ENCODE results near the gene DNAH2.

GRCh38 chr17:7703584-7704479 lies 13.7 kb upstream of the DNAH2 start:
- TF ChIP-seq, protein P1, sequence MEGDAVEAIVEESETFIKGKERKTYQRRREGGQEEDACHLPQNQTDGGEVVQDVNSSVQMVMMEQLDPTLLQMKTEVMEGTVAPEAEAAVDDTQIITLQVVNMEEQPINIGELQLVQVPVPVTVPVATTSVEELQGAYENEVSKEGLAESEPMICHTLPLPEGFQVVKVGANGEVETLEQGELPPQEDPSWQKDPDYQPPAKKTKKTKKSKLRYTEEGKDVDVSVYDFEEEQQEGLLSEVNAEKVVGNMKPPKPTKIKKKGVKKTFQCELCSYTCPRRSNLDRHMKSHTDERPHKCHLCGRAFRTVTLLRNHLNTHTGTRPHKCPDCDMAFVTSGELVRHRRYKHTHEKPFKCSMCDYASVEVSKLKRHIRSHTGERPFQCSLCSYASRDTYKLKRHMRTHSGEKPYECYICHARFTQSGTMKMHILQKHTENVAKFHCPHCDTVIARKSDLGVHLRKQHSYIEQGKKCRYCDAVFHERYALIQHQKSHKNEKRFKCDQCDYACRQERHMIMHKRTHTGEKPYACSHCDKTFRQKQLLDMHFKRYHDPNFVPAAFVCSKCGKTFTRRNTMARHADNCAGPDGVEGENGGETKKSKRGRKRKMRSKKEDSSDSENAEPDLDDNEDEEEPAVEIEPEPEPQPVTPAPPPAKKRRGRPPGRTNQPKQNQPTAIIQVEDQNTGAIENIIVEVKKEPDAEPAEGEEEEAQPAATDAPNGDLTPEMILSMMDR (IDR thresholded peaks at IDR 0.05): no peak
- TF ChIP-seq EP300 (IDR thresholded peaks at IDR 0.05): no peak
- TF ChIP-seq POLR2AphosphoS5 (IDR thresholded peaks at IDR 0.05): no peak
- TF ChIP-seq POLR2A (IDR thresholded peaks at IDR 0.05): no peak
